Vagina (tissue), 2 donors: ENCODE data around the gene TNRC6C. TPM values are rescaled to one million over a fixed set of nuclear protein-coding genes. Genes with fewer than 3 reads are reported as not detected.

Experiments
- DNase-seq, 2 donors: peaks; one replicate each; pipeline ENCODE4 v3.0.0-alpha.2; 2017; ENCODE audit errors: extremely low spot score in 2 of 2
- H3K27ac ChIP-seq: fragments of 200-600 bp; sonication (generic); one replicate; pipeline ENCODE4 v1.5.1; 2019
- H3K27me3 ChIP-seq: fragments of 200-600 bp; sonication (generic); one replicate; pipeline ENCODE4 v1.5.1; 2019
- H3K36me3 ChIP-seq, 2 donors: fragments of 200-600 bp; sonication (generic); one replicate each; pipeline ENCODE4 v1.5.1; 2017 to 2019
- H3K4me1 ChIP-seq: fragments of 200-600 bp; sonication (generic); one replicate; pipeline ENCODE4 v1.5.1; 2019
- H3K4me3 ChIP-seq, 2 donors: fragments of 200-600 bp; sonication (generic); 1 replicate in 1 of 2; 2 replicates in 1 of 2; pipeline ENCODE4 v1.5.1; 2016 to 2019
- H3K9me3 ChIP-seq: fragments of 200-600 bp; sonication (generic); one replicate; pipeline ENCODE4 v1.5.1; 2019
- POLR2A ChIP-seq, 2 donors: fragments of 450-650 bp; IDR thresholded peaks; one replicate each; pipeline ENCODE4 v1.6.1; 2017; ENCODE audit warnings: antibody characterized with exemption in 2 of 2, mild to moderate bottlenecking in 2 of 2, moderate library complexity in 2 of 2
- POLR2AphosphoS5 ChIP-seq, 2 donors: sonication (generic); formaldehyde crosslinking; IDR thresholded peaks; one replicate each; pipeline ENCODE4 v1.9.0; 2017; ENCODE audit warnings: antibody characterized with exemption in 2 of 2, mild to moderate bottlenecking in 2 of 2, low read depth in 1 of 2; ENCODE audit not compliant: insufficient read depth in 1 of 2
- intact Hi-C: fragments of 100-400 bp; cut with DNase I; formaldehyde crosslinking; loops from one replicate; pipeline ENCODE4 v1.15.1; 2023
- total RNA-seq: library from RNA; depleted of rRNA; stranded (reverse); fragments of >200 nt; gene quantifications from one replicate; pipeline ENCODE4 v1.2.3, GENCODE V29; 2016
- TF ChIP-seq, protein P1 (sequence below), 3 experiments: fragments of 450-650 bp in 2 of 3; fragments of 200-600 bp in 1 of 3; sonication (generic) in 1 of 3; IDR thresholded peaks; one replicate each; pipeline ENCODE4 v1.5.1; 2017 to 2019; ENCODE audit warnings: antibody characterized with exemption in 3 of 3, mild to moderate bottlenecking in 2 of 3, moderate library complexity in 2 of 3

The TNRC6C gene
- total RNA-seq, 1 donor from 2014 or later = 14.7 TPM

DNA sequence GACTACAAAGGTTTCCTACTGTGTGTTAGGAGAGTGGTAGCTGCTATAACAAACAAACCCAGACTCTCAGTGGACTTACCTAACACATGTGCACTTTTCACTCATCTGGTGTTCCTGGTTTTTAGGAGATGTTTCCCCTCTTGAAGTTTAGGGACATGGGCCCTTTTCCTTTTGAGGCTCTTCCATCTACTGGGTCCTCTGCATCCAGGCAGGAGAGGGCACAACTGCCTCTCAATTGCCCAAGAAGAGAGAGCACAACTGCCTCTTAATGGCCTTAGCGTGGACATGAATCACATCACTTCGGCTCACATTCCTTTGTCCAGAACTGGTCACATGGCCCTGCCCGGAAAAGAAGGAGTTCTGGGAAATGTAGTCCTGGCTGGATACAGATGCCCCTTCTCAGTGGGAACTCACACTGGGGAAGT, 9.8 kb upstream of the TNRC6C start:
- TF ChIP-seq POLR2AphosphoS5 (IDR thresholded peaks at IDR 0.05; ENCODE audit: insufficient read depth in 1 of 2, low read depth in 1 of 2) = peak in 1 of 2 donors; percentile 16
- TF ChIP-seq, protein P1, sequence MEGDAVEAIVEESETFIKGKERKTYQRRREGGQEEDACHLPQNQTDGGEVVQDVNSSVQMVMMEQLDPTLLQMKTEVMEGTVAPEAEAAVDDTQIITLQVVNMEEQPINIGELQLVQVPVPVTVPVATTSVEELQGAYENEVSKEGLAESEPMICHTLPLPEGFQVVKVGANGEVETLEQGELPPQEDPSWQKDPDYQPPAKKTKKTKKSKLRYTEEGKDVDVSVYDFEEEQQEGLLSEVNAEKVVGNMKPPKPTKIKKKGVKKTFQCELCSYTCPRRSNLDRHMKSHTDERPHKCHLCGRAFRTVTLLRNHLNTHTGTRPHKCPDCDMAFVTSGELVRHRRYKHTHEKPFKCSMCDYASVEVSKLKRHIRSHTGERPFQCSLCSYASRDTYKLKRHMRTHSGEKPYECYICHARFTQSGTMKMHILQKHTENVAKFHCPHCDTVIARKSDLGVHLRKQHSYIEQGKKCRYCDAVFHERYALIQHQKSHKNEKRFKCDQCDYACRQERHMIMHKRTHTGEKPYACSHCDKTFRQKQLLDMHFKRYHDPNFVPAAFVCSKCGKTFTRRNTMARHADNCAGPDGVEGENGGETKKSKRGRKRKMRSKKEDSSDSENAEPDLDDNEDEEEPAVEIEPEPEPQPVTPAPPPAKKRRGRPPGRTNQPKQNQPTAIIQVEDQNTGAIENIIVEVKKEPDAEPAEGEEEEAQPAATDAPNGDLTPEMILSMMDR (IDR thresholded peaks at IDR 0.05) = no peak
- no peaks in the 10 kb centered on the region for H3K36me3 ChIP-seq
- no peaks in the 10 kb centered on the region for H3K27me3 ChIP-seq
- intact Hi-C loops = no loop called here
- no peak for DNase-seq
- no peak overlapping the region for H3K27ac ChIP-seq
- H3K9me3 ChIP-seq = no peaks in the 10 kb centered on the region
- no peaks in the 10 kb centered on the region for H3K4me1 ChIP-seq
- H3K4me3 ChIP-seq = no peak overlapping the region

DNA sequence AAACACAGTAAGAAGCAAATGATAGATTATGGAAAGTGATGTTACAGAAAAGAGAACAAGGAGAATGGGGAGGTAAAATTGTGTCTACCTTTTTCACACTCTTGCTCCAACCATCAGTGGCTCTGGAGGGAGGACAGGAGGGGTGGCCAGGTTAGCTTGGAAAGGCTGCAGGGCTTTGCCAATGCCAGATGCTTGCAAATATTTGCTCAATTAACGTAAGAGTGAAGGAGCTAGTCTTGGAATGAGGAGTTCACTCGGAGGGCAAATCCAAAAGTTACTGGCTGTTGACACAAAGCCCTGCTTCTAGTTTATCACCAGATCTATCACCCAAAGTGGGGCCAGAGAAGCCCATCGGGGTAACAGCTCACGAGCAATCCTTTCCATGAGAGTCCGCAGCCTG, 7.4 kb upstream of the TNRC6C start:
- H3K4me3 ChIP-seq = no peak overlapping the region
- no peak overlapping the region for H3K27ac ChIP-seq
- H3K27me3 ChIP-seq = no peaks in the 10 kb centered on the region
- intact Hi-C loops = no loop called here
- TF ChIP-seq POLR2AphosphoS5 (IDR thresholded peaks at IDR 0.05; ENCODE audit: insufficient read depth in 1 of 2, low read depth in 1 of 2) = no peak
- TF ChIP-seq POLR2A (IDR thresholded peaks at IDR 0.05) = no peak
- TF ChIP-seq, protein P1 (IDR thresholded peaks at IDR 0.05) = no peak
- no peak for DNase-seq
- H3K9me3 ChIP-seq = no peaks in the 10 kb centered on the region
- no peaks in the 10 kb centered on the region for H3K36me3 ChIP-seq
- H3K4me1 ChIP-seq = no peaks in the 10 kb centered on the region

DNA sequence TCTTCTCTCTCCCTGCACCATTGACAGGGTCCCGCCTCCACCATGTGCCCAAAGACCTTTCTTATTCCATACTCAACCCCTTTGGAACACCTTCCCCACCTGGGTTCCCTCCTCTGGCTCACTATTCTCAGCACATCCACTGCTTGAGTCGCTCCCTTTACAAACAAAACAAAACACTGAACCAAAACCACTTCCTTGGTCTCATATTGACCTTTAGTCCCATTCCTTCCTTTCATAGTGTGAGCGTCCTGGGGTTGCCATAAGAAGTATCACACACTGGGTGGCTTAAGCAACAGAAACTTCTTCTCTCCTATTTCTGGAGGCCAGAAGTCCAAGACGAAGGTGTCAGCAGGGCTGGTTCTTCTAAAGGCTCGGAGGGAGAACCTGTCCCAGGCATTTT, 6.1 kb upstream of the TNRC6C start:
- Histone ChIP-seq H3K4me1 (no peaks in the 10 kb centered on the region), H3K27me3 (no peaks in the 10 kb centered on the region), H3K9me3 (no peaks in the 10 kb centered on the region), H3K4me3 (no peak overlapping the region), H3K36me3 (no peaks in the 10 kb centered on the region), H3K27ac (no peak overlapping the region)
- TF ChIP-seq POLR2A (IDR thresholded peaks at IDR 0.05) = no peak
- TF ChIP-seq, protein P1 (IDR thresholded peaks at IDR 0.05) = no peak
- TF ChIP-seq POLR2AphosphoS5 (IDR thresholded peaks at IDR 0.05; ENCODE audit: insufficient read depth in 1 of 2, low read depth in 1 of 2) = no peak
- no peak for DNase-seq
- intact Hi-C loops = no loop called here

DNA sequence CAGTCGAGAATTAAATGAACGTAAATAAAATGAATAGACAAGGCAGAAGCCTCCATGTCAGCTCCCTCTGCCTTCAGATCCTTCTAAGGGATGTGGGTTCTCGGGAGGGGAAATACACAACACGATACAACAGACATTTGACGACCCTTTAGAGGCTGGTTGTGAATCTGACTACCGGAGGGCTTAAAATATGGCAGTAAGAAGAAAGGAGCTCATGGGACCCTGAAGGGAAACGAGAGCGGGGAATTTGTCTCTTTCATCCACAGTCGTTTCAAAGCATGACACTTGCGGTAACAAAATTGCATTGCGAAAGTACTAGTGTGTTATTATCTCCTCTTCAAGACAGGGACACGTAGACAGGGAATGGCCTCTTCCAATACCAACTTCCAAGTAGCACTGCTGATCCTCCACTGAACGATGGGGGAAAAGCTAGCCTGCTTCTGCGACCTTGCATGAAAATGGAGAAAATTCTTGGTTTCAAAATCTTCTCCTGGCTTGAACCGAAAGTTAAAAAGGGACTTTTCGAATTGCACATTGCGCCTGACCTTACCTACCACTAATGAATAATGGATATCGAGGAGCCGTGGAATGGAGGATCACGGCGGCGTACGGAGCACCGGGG, 1.2 kb upstream of the TNRC6C start:
- Histone ChIP-seq H3K9me3 (no peaks in the 10 kb centered on the region), H3K4me1 (peaks cover 30% of the 10 kb centered on the region), H3K27me3 (no peaks in the 10 kb centered on the region), H3K4me3 (peak overlapping the region; percentile 61 to 80), H3K36me3 (no peaks in the 10 kb centered on the region), H3K27ac (peak overlapping the region; percentile 72)
- no peak for DNase-seq
- no peak for TF ChIP-seq POLR2A (IDR thresholded peaks at IDR 0.05)
- TF ChIP-seq, protein P1 (IDR thresholded peaks at IDR 0.05) = no peak
- no peak for TF ChIP-seq POLR2AphosphoS5 (IDR thresholded peaks at IDR 0.05; ENCODE audit: insufficient read depth in 1 of 2, low read depth in 1 of 2)
- intact Hi-C loops = no loop called here

DNA sequence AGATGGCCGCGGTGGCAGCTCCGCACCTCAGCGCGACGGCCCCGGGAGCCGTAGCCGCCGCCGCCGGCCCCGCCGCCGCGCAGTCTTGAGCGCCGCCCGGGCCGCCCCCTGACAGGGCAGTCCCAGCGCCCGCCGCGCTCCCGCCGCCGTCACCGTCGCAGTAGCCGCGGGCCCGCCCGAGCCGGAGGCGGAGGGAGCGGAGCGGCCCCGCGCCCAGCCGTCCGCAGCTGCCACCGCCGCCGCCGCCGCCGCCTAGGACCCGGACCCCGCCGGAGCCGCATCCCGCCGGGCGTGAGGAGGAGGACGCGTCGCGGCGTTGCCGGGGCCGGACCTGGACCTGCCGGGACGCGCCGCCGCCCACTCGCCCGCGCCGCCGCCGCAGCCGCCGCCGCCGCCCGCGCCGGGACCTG, 218 bp downstream of the TNRC6C start:
- peak overlapping the region; percentile 61 to 95 for H3K4me3 ChIP-seq
- no peak overlapping the region for H3K27ac ChIP-seq
- no peaks in the 10 kb centered on the region for H3K9me3 ChIP-seq
- no peaks in the 10 kb centered on the region for H3K36me3 ChIP-seq
- no peak for DNase-seq
- no peaks in the 10 kb centered on the region for H3K27me3 ChIP-seq
- TF ChIP-seq POLR2A (IDR thresholded peaks at IDR 0.05) (no peak), POLR2AphosphoS5 (IDR thresholded peaks at IDR 0.05; ENCODE audit: insufficient read depth in 1 of 2, low read depth in 1 of 2) (no peak)
- H3K4me1 ChIP-seq = peaks cover 41% of the 10 kb centered on the region
- intact Hi-C loops = no loop called here
